Measurements from ENCODE around the gene LY9.

DNA sequence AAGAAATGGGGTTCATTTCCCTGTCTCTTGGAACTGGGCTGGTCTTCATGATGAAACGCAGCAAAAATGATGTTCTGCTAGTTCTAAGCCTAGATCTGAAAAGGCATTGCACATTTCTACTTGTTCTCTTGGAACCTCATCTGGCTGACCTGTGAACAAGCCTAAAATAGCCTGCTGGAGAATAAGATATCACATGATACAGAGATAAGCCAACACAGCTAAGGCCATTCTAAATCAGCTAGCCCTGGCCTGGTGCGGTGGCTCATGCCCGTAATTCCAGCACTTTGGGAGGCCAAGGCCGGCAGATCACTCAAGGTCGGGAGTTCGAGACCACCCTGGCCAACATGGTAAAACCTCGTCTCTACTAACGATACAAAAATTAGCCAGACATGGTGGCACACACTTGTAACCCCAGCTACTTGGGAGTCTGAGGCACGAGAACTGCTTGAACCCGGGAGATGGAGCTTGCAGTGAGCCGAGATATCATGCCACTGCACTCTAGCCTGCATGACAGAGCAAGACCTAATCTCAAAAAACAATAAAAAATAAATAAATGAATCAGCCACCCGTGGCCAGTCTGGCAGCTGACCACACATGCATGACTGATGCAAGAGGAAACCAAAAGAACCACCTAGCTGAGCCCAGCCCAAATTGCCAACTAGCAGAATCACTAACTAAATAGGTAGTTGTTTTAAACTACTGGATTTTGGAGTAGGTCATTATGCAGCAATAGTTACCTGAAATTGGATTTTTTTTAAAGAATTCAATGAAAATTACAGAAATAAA is 48.7 kb downstream of the LY9 start:
- TF ChIP-seq EZH2phosphoT487 (IDR thresholded peaks at IDR 0.05; ENCODE audit: borderline replicate concordance) = no peak
- TF ChIP-seq, protein P1, sequence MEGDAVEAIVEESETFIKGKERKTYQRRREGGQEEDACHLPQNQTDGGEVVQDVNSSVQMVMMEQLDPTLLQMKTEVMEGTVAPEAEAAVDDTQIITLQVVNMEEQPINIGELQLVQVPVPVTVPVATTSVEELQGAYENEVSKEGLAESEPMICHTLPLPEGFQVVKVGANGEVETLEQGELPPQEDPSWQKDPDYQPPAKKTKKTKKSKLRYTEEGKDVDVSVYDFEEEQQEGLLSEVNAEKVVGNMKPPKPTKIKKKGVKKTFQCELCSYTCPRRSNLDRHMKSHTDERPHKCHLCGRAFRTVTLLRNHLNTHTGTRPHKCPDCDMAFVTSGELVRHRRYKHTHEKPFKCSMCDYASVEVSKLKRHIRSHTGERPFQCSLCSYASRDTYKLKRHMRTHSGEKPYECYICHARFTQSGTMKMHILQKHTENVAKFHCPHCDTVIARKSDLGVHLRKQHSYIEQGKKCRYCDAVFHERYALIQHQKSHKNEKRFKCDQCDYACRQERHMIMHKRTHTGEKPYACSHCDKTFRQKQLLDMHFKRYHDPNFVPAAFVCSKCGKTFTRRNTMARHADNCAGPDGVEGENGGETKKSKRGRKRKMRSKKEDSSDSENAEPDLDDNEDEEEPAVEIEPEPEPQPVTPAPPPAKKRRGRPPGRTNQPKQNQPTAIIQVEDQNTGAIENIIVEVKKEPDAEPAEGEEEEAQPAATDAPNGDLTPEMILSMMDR (conservative IDR thresholded peaks at IDR 0.05; ENCODE audit: low read length) = no peak

All from Loucy (cell line).